ENCODE measurements around the gene FDXR.
"Not testable (repeated sequence)": the region's sequence is repeated elsewhere in the genome, so short reads cannot be mapped to it uniquely, and the experiment has no call there.

FDXR gene

GRCh38 chr17:74872313-74873036 lies at the start of gene FDXR:
TSS of gene FDXR (minus strand) at chr17:74872994. CDS start at chr17:74872944, 50 bp downstream.
- no peak for DNase-seq

DNA sequence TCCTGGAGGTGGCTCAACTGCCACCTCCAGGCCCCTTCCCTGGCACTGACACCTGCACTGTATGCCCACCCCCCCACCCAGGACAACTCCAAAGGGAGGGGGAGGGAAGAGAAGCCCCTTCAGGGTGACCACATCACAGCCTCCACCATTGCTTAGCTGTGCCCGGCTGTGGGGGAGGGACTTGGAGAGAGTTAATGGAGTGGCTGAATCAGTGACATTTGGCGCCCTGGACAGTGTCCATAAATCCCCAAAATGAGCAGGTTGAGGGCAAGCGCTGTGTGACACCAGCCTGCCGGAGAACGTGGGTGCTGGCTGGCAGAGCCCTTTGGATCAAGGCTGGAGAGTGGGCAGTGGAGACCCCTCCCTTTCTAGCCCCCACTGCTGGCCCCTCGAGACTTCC lies 49.4 kb upstream of the FDXR start:
- DNase-seq, result no peak

- no peak for DNase-seq
These were observed 49.0 kb upstream of the FDXR start for GRCh38 chr17:74921769-74922168.

GRCh38 chr17:74921026-74921681 lies 48.4 kb upstream of the FDXR start:
- DNase-seq, result no peak

DNA sequence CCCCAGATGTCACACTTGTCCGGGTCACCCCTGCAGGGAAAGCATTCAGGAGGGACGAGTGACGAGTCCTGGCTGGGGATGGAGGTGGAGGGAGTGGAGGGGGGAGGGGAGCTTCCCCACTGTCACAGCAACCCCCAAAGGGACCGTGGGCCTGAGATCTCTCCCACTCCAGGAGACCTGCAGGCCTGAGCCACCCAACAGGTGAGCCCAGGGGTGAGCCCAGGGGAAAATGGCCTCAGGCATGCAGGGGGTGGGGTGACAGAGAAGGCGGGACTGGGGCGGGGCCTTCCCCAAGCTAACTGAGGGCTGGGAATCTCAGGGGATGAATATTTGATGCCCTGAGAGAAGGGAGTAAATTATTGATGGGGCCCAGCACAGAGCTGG lies 47.8 kb upstream of the FDXR start:
- no peak for DNase-seq

DNA sequence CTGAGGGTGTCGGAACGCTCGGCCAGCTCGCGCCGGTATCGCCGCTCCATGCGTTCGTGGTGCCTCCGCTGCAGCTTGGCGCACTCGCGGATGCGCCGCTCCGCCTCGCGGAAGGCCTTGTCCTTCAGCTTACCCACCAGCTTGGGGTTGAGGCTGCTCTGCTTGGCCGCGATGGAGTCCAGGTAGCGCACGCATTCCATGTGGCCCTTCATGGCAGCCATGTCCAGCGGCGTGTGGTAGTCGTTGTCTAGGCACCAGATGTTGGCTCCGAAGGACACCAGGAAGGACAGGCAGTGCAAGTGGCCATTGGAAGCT lies 47.5 kb upstream of the FDXR start:
- no peak for DNase-seq

- DNase-seq, result no peak
These were observed 46.9 kb upstream of the FDXR start for GRCh38 chr17:74919440-74920305.

DNA sequence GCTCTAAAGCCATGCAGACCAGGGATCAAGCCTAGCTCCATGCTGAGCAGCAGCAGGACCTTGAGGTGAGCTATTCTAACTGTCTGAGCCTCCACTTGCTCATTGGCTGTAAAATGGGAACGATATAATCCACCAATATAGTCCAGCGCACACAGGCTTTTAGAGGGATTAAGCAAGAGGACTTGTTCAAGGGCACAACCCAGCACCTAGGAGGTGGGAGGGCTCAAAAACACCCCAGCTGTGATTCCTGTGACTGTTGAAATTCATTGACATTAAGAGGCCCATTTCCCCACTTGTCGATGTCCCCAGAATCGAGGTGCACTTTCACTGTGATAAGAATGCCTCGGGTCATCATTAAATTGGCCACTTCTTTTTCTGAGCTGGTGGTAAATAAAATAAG lies 46.1 kb upstream of the FDXR start:
- DNase-seq, result no peak

GRCh38 chr17:74917430-74917829 lies 44.6 kb upstream of the FDXR start:
- DNase-seq, result no peak

DNA sequence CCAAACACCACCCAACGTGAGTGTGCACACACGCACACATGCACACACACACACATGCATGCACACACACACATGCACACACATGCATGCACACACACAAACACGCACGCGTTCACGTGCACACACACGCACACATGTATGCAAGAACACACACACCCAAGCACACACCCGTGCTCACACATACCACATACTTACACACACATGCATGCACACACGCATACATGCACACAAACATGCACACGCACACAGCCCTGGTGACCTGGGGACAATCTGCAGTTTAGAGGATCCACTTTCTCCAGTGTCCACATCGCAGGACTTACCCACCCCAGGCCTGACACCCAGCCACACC lies 44.0 kb upstream of the FDXR start:
- no peak for DNase-seq

- DNase-seq, result no peak
These were observed 43.5 kb upstream of the FDXR start for GRCh38 chr17:74916136-74916850.

DNA sequence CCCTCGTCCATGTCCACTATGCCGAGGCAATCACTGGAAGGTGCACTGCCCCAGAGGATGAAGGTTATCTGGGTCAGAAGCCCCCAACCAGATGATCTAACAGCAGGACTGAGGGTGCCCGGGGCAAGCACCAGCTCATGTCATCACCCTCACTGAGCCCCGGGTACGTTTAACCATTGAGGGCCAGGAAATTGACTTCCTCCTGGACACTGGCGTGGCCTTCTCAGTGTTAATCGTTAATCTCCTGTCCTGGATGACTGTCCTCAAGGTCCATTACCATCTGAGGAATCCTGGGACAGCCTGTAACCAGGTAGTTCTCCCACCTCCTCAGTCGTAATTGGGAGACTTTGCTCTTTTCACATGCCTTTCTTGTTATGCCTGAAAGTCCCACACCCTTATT lies 38.6 kb upstream of the FDXR start:
- DNase-seq, result not testable (repeated sequence)

DNA sequence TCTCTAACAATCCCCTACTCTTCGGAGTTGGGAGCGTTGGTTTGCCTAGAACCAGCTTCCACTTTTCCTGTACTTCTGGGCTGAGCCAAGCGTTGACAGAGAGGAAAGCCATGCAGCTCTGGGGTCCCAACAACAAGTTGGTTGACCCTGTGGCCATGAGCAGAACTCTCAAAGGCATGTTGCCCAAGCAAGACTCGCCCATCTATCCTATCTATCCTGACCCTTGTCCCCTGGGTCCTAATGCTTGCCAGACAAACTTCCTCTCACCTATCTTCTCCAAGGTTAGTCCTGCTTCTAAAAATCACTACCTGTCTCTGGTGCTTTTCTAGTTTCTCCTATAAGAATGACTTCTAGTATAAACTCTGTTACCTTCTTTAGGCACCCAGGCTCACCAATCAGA lies 36.3 kb upstream of the FDXR start:
- DNase-seq, result not testable (repeated sequence)

GRCh38 chr17:74907012-74907411 lies 34.2 kb upstream of the FDXR start:
- no peak for DNase-seq

DNA sequence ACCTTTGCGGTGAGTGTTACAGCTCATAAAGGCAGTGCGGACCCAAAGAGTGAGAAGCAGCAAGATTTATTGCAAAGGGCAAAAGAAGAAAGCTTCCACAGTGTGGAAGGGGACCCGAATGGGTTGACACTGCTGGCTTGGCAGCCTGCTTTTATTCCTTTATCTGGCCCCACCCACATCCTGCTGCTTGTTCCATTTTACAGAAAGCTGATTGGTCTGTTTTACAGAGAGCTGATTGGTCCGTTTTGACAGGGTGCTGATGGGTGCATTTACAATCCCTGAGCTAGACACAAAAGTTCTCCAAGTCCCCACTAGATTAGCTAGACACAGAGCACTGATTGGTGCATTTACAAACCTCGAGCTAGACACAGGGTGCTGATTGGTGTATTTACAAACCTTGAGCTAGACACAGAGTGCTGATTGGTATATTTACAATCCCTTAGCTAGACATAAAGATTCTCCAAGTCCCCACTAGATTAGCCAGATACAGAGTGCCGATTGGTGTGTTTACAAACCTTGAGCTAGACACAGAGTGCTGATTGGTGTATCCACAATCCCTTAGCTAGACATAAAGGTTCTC lies 33.5 kb upstream of the FDXR start:
- DNase-seq, result not testable (repeated sequence)

DNA sequence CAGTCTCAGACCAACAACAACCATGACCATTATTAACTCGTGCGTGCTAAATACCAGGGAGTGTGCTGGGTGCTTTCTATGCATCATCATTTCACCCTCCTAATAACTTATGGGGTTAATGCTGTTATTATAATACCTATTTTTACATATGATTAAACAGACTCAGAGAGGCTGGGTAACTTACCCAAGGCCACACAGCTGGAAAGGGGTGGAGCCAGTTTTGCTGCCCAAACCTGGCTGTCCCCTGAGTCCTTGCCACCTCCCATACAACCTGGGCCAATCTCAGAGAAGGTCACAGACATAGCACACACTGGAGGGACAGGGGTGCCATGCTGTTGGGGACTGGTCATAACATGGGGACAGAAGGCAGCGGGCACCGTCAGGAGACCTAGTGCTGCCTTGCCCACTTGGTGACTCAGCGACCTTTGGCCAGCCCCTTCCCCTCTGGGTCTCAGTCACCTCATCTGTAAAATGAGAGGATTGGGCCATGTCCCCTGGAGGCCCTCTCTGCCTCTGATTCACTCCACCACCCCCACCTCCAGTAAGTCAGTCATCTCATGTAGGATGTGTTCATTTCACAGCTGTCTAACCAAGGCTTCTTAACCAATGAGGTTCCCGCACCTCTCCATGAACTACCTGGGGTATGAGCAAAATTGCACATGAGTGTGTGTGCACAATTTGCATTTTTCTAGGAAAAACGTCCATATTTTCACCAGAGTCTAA lies 32.1 kb upstream of the FDXR start:
- no peak for DNase-seq

GRCh38 chr17:74903671-74904070 lies 30.9 kb upstream of the FDXR start:
- DNase-seq, result no peak

- no peak for DNase-seq
These were observed 30.2 kb upstream of the FDXR start for GRCh38 chr17:74903034-74903433.

GRCh38 chr17:74901353-74902135 lies 28.8 kb upstream of the FDXR start:
- DNase-seq, result no peak

GRCh38 chr17:74900208-74900607 lies 27.4 kb upstream of the FDXR start:
- no peak for DNase-seq

DNA sequence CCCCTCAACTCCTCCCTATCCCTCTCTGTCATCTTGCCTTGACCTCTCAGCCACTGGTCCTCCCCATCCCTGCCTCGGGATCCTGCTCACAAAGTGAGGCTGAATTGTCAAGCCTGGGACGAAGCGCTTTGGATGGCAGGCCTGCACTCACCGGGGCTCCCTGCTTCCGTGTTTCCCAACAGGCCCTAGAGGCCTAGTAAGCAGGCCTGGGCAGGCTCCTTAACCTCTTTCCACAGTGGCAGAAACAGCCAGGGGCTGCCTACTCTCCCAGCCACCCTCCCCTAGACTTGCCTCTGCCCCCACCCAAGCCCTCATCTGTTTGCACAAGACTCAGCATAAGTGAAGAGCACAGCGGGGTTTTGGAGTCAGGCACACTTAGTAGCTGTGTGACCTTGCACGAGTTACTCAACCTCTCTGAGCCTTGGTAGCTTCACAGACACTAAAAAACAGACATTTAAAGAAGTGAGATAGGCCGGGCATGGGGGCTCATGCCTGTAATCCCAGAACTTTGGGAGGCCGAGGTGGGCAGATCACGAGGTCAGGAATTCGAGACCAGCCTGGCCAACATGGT lies 25.7 kb upstream of the FDXR start:
- no peak for DNase-seq
